ENCODE measurements around the gene INTS1.
"Not testable (repeated sequence)": the region's sequence is repeated elsewhere in the genome, so short reads cannot be mapped to it uniquely, and the experiment has no call there.

The INTS1 gene

GRCh38 chr7:1444214-1444924 lies 59.8 kb downstream of the INTS1 start:
- DNase-seq: no peak

DNA sequence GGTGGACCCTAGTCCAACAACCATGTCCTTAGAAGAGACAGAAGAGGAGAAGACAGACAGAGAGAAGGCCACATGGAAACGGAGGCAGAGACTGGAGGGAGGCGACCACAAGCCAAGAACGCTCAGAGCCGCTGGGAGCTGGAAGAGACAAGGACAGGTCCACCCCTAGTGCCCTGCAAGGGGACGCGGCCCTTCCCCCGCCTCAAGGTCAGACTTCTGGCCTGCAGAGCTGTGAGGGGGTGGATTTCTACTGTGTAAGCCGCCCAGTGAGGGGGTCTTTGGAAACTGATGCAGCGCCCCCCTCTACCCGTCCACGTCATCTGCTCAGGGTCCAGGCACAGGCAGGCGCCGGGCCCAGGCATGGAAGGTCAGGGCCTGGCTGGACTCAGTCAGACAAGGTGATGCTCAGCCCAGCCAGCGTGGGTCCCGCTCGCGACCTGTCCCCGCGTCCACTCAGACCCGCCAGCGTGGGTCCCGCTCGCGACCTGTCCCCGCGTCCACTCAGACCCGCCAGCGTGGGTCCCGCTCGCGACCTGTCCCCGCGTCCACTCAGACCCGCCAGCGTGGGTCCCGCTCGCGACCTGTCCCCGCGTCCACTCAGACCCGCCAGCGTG lies 60.5 kb downstream of the INTS1 start:
- not testable (repeated sequence) for DNase-seq

- no peak for DNase-seq
Measured at GRCh38 chr7:1442355-1443124, 61.6 kb downstream of the INTS1 start.

DNA sequence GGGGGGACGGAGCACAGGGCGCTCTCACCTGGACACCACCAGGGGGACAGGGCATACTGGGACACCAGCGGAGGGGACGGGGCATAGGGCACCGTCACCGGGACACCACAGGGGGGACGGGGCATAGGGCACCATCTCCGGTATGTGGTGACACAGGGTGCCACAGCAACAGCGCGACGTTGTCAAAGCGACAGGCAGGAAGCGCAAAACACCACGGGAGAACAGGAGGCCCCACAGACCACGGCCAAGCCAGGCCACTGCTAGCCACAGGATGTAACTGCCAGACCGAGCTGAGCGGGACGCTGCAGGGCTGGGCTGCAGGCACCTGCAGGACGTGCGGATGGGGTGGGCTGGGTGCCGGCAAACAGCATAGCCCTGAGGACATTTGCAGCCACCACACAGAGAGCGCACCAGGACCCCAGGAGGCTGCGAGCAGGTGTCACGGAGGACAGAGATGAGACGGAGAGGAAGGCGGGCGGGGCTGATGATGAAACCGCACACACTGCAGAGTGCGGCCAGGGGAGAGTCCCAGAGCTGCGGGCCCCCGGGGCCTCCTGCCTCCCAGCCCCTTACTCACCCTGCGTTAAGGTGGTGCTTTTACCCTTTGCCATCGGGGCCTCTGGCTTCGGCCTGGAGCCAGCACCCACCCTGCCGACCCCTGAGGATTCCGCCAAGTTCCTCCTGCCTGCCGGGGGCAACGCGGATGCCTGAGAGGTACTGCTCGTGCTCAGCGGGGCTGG lies 62.4 kb downstream of the INTS1 start:
- DNase-seq: no peak

GRCh38 chr7:1440620-1441019 lies 63.6 kb downstream of the INTS1 start:
- no peak for DNase-seq

GRCh38 chr7:1439373-1440363 lies 64.5 kb downstream of the INTS1 start:
- no peak for DNase-seq

DNA sequence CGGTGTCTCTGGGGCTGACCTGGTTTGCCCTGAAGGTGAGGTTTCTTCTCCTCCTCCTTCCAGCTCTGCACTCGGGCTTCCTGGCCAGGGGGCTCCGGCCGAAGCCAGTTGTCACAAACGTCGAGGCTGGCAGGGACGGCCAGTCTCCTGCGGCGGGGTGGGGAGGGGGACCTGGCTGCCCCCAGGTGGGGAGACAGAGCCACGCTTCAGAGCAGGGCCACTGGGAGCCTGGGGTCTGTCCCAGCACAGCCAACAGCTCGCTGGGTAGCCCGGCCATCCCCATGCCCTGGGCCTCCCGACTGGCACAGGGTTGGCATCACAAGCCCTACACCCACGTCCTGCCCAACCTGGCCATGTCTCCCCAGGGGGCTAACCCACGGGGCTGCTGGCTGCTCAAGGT lies 65.4 kb downstream of the INTS1 start:
- no peak for DNase-seq

DNA sequence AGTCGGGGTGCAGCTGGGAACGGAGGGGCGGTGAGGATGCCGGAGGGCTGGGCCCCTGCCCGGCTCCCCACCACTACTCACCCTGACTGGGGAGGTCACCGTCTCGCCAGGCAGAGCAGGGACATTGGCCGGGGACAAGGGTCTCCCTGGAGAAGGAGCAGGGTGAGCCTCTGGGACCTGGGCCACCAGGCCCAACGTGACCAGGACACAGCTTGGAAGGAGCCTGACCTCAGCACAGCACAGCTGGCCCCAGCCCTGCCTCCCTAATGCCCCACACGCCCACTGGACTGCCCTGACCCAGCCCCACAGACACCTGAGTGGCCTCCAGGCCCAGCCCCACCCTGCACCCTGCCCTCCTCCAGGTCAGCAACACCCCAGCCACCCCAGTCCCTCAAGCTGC lies 66.0 kb downstream of the INTS1 start:
- DNase-seq: no peak

- no peak for DNase-seq
Measured at GRCh38 chr7:1437155-1437880, 66.9 kb downstream of the INTS1 start.

DNA sequence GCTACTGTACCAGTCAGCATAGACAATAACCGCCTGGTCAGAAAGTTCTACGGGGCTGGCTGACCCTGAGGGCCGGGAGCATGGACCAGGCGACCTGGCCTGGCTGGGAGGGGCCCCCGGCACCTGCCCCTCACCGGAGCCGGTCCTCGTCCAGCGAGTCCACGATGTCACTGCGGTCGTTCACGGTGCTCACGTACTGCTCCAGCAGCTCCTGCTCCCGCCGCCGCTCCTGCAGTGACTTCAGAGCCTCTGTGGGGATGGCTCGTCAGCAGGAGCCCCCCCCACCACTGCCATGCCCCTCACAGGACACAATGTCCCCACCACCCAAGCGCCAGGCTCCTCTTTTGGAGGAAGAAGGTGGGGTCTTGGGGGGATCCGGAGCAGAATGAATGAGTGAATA lies 67.6 kb downstream of the INTS1 start:
- DNase-seq: no peak

DNA sequence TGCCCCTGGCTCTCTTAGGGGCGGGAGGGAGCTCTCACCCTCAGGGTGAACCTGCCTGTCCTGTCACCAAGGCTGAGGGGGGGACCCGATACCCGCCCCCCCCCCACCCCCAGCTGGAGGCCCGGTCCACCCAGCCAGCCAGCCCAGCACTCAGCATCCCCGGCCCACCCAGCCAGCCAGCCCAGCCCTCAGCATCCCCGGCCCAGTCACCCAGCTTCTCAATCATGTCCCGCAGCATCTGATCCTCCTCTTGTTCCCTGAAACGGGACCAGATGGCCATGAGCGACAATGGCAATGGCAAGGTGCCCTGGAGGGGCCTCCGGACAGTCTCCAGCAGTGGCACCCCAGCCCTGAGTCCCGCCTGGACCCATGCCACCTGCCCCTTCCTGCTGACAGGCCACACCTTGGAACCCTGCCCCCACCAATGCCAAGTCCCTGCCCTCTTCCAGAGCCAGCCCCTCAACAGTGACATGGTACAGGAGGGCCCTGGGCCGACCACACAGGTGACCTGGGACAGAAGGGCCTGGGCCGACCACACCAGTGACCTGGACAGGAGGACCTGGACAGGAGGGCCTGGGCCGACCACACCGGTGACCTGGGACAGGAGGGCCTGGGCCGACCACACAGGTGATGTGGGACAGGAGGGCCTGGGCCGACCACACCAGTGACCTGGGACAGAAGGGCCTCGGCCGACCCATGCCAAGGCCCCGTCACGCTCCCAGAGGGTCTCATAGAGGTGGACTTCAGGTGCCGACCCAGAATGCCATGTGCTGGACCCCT lies 69.1 kb downstream of the INTS1 start:
- no peak for DNase-seq

DNA sequence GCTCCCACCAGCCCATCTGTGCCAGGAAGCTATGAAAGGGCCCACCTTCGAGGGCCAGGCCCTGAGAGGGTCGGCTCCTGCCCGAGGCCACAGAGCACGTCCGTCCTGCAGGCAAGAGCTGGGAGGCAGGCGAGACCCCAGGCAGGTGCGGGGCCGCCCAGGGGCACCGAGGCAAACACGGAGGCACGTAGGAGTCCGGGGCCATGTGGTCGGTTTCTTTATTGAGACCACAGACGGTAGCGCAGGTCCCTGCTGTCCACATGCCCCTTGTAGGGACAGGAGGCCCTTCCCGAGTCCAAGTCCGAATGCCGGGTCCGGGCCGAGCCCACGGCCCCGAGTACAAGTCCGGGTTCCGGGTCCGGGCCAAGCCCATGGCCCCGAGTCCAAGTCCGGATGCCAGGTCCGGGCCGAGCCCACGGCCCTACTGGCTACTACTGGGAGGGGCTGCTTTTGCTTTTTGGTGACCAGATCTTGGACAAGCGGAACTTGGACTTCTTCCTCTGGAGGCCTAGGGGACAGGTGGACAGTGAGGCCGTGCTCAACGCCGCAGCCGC lies 69.9 kb downstream of the INTS1 start:
- no peak for DNase-seq

DNA sequence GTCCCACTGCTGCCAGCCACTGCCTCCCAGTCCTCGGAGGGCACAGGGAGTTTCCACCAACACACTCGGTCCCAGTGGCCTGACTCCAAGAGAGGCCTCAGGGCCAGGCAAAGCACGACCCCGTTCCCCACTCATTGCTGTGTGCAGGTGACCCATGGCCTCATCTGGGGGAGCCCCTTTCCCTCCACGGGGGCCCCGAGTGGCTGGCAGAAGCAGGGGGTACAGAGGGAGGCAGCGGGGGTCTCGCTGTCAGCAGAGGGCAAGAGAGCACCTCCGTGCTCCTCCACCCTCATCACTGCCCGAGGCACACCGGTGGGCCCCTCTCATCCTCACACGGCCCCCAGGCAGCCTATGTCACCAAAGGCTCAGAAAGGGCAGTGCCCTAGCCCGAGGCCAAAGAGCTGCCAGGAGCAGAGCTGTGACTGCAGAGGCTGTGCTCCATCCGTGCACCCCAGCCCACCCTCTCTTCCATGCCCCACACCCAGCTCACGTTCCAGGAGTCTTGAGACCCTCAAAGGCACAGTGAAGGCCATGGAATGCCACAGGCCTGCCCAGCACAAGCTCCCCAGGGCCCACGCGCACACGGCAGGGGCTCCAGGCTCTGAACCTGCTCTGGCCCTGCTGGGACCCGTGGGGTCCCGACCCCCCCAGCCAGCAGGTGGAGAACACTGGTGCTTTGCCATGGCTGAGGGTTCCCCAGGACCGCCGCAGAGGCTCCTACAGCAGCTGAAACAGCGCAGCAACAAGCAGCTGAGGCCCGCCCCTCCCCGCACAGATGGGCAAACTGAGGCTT lies 70.9 kb downstream of the INTS1 start:
- no peak for DNase-seq

DNA sequence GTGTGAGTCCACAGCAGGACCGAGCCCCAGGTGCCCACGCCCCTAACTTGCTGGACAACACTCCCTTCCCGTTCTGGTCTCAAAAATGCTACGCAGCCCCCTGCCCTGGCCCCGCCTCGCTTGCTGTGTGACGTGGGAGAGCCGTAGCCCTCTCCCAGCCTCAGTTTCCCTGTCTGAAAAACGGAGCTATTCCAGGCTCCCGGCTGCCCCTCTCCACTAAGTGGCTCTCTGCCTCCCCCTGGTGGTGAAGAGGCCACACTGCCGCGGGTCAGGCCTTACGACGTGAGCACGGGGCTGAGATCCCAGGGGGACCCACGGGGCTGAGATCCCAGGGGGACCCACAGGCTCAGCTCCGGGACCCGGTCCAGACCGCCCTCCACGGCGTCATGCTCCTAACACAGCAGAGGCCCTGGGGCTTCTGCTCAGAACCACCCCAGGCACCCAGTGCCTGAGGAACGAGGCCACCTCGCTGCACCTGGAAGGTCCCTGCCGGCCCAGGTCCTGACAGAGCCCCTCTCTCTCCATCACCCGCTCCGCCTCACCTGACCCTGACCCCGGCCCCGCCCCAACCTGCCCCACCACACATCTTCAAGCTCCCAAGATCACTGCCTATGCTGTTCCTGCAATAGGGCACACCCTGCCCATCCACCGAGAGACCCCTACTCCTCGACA lies 71.6 kb downstream of the INTS1 start:
- no peak for DNase-seq

- no peak for DNase-seq
Measured at GRCh38 chr7:1431634-1432380, 72.4 kb downstream of the INTS1 start.

GRCh38 chr7:1431226-1431625 lies 73.0 kb downstream of the INTS1 start:
- DNase-seq: no peak

DNA sequence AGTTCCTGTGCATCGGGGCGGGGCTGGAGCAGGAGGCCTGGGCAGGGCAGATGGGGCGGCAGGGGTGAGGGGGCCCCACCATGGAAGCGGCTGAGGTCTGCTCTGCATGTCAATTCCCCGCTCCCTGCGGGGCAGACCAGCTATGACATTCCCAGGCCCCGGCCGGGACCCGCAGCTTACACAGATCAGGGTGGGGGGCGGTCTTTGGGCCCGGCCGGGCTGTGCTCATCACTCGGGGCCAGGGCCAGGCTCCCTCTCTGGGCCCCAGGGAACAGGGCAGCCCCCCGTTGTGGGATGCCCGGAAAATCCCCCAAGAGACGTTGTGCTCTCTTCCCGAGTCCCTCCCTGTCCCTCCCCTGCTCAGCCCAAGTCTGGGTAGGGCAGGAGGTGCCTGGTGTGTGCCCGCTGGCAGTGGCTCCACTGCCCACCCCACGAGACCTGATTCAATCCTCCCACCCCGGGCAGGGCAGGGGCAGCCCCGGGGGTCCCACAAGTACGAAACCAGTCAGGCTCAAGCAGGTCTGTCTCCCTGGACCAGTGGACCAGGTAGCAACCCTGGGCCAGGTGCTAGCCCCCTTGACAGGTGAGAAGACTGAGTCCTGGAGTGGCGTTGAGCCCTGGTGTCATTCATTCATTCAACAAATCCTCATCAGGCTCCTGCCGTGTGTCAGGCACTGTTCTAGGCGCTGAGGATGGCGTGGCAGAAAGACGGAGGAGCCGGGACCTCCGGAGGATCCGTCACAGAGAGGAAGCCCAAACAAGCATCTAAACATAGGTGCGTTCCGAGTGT lies 73.9 kb downstream of the INTS1 start:
- no peak for DNase-seq
